Trophoblast cell (in vitro differentiated cells and primary cell): ENCODE results near the gene DENND2C.

Experiments
- DNase-seq, 2 donors: peaks; one replicate each; pipeline ENCODE4 v3.0.0-alpha.2; 2016
- H2AFZ ChIP-seq: 2 replicates; pipeline ENCODE4 v1.6.1; 2013; ENCODE audit warnings: low read length, moderate library complexity, mild to moderate bottlenecking; ENCODE audit not compliant: insufficient read depth, poor library complexity
- H2AK5ac ChIP-seq: 2 replicates; pipeline ENCODE4 v1.6.1; 2013; ENCODE audit warnings: mild to moderate bottlenecking, low read length
- H2BK120ac ChIP-seq: 2 replicates; pipeline ENCODE4 v1.6.1; 2013; ENCODE audit warnings: low read length, mild to moderate bottlenecking, moderate library complexity; ENCODE audit not compliant: insufficient read depth, poor library complexity
- H2BK12ac ChIP-seq: 2 replicates; pipeline ENCODE4 v1.6.1; 2013; ENCODE audit warnings: mild to moderate bottlenecking, low read length, moderate library complexity
- H2BK5ac ChIP-seq: 2 replicates; pipeline ENCODE4 v1.6.1; 2013; ENCODE audit warnings: low read length, low read depth, moderate library complexity, mild to moderate bottlenecking; ENCODE audit not compliant: poor library complexity
- H3K14ac ChIP-seq: 2 replicates; pipeline ENCODE4 v1.6.1; 2013; ENCODE audit warnings: mild to moderate bottlenecking, low read length
- H3K18ac ChIP-seq: 2 replicates; pipeline ENCODE4 v1.6.1; 2013; ENCODE audit warnings: mild to moderate bottlenecking, low read length
- H3K23ac ChIP-seq: 2 replicates; pipeline ENCODE4 v1.6.1; 2013; ENCODE audit warnings: low read length
- H3K27ac ChIP-seq: 2 replicates; pipeline ENCODE4 v1.5.1; 2013; ENCODE audit warnings: low read depth, mild to moderate bottlenecking, inconsistent platforms, low read length, moderate library complexity
- H3K27me3 ChIP-seq: 2 replicates; pipeline ENCODE4 v1.6.1; 2013; ENCODE audit warnings: inconsistent platforms, mild to moderate bottlenecking, low read length, moderate library complexity; ENCODE audit not compliant: insufficient read depth
- H3K36me3 ChIP-seq, 2 experiments: 1 replicate in 1 of 2; 2 replicates in 1 of 2; pipeline ENCODE4 v1.6.1; 2013; ENCODE audit warnings: low read length in 2 of 2, mild to moderate bottlenecking in 2 of 2, moderate library complexity in 1 of 2; ENCODE audit not compliant: insufficient read depth in 2 of 2, control insufficient read depth in 1 of 2
- H3K4ac ChIP-seq: 2 replicates; pipeline ENCODE4 v1.6.1; 2013; ENCODE audit warnings: low read depth, mild to moderate bottlenecking, low read length, moderate library complexity
- H3K4me1 ChIP-seq, 2 experiments: 1 replicate in 1 of 2; 2 replicates in 1 of 2; pipeline ENCODE4 v1.6.1; 2013; ENCODE audit warnings: low read length in 2 of 2, mild to moderate bottlenecking in 2 of 2, moderate library complexity in 1 of 2; ENCODE audit not compliant: insufficient read depth in 2 of 2, control insufficient read depth in 1 of 2
- H3K4me2 ChIP-seq: 2 replicates; pipeline ENCODE4 v1.6.1; 2013; ENCODE audit warnings: inconsistent platforms, mild to moderate bottlenecking, low read length, moderate library complexity
- H3K4me3 ChIP-seq: 2 replicates; pipeline ENCODE4 v1.5.1; 2013; ENCODE audit warnings: mild to moderate bottlenecking, low read depth, low read length, inconsistent platforms
- H3K79me1 ChIP-seq: one replicate; pipeline ENCODE4 v1.6.1; 2013; ENCODE audit warnings: low read length
- H3K79me2 ChIP-seq: 2 replicates; pipeline ENCODE4 v1.6.1; 2013; ENCODE audit warnings: low read length, mild to moderate bottlenecking; ENCODE audit not compliant: control insufficient read depth, insufficient read depth, poor library complexity
- H3K9ac ChIP-seq: 2 replicates; pipeline ENCODE4 v1.6.1; 2013; ENCODE audit warnings: mild to moderate bottlenecking, low read length
- H3K9me3 ChIP-seq: 2 replicates; pipeline ENCODE4 v1.6.1; 2013; ENCODE audit warnings: low read depth, mild to moderate bottlenecking, control low read depth, inconsistent platforms, low read length; ENCODE audit not compliant: insufficient read depth
- H4K12ac ChIP-seq: 2 replicates; pipeline ENCODE4 v1.6.1; 2013; ENCODE audit warnings: low read depth, mild to moderate bottlenecking, low read length, moderate library complexity
- H4K8ac ChIP-seq: 2 replicates; pipeline ENCODE4 v1.6.1; 2013; ENCODE audit warnings: low read depth, mild to moderate bottlenecking, low read length, moderate library complexity
- H4K91ac ChIP-seq: one replicate; pipeline ENCODE4 v1.6.1; 2013; ENCODE audit warnings: low read depth, mild to moderate bottlenecking, low read length, moderate library complexity
- WGBS: extraction: QIAGEN DNeasy Blood & Tissue Kit; methylation state at CpG from one replicate; pipeline ENCODE4 v1.1.7; 2013; ENCODE audit warnings: missing lambda C conversion rate; ENCODE audit not compliant: insufficient read length, insufficient coverage; ENCODE audit errors: extremely low coverage; 5-methylcytosine and 5-hydroxymethylcytosine counted together

DENND2C gene

GRCh38 chr1:114540821-114541220 is 129.0 kb downstream of the DENND2C start:
- Histone ChIP-seq H2BK5ac (no peak overlapping the region), H4K8ac (no peak overlapping the region), H3K36me3 (no peaks in the 10 kb centered on the region), H3K79me1 (peaks cover 5% of the 10 kb centered on the region), H3K27me3 (no peaks in the 10 kb centered on the region), H4K91ac (peak overlapping the region; percentile 52), H3K79me2 (no peaks in the 10 kb centered on the region), H2BK120ac (no peak overlapping the region), H3K4me1 (peaks cover 5 to 8% of the 10 kb centered on the region in 2 experiments), H2AK5ac (no peak overlapping the region), H3K4me3 (no peak overlapping the region), H3K9ac (no peak overlapping the region), H2BK12ac (peak overlapping the region; percentile 17), H3K23ac (no peak overlapping the region), H2AFZ (no peak overlapping the region), H3K27ac (no peak overlapping the region), H3K14ac (no peak overlapping the region), H3K18ac (no peak overlapping the region), H3K4ac (no peak overlapping the region), H3K4me2 (no peak overlapping the region), H4K12ac (no peak overlapping the region), H3K9me3 (peaks cover 8% of the 10 kb centered on the region)
- no CpG with 5 or more reads among the region's 6 CpGs for WGBS
- no peak for DNase-seq

GRCh38 chr1:114540272-114540671 is 129.6 kb downstream of the DENND2C start:
- Histone ChIP-seq H3K9ac (no peak overlapping the region), H2BK5ac (no peak overlapping the region), H4K8ac (no peak overlapping the region), H3K9me3 (peaks cover 8% of the 10 kb centered on the region), H3K4ac (no peak overlapping the region), H2BK120ac (no peak overlapping the region), H3K27me3 (no peaks in the 10 kb centered on the region), H2AK5ac (no peak overlapping the region), H3K79me2 (no peaks in the 10 kb centered on the region), H4K12ac (no peak overlapping the region), H3K4me3 (no peak overlapping the region), H2BK12ac (no peak overlapping the region), H3K36me3 (no peaks in the 10 kb centered on the region), H3K27ac (no peak overlapping the region), H3K4me1 (peaks cover 8 to 9% of the 10 kb centered on the region in 2 experiments), H3K18ac (no peak overlapping the region), H4K91ac (no peak overlapping the region), H3K23ac (no peak overlapping the region), H2AFZ (no peak overlapping the region), H3K4me2 (no peak overlapping the region), H3K14ac (no peak overlapping the region), H3K79me1 (peaks cover 5% of the 10 kb centered on the region)
- WGBS, result no CpG with 5 or more reads among the region's 3 CpGs
- DNase-seq, result peak in 1 of 2 donors; percentile 91

DNA sequence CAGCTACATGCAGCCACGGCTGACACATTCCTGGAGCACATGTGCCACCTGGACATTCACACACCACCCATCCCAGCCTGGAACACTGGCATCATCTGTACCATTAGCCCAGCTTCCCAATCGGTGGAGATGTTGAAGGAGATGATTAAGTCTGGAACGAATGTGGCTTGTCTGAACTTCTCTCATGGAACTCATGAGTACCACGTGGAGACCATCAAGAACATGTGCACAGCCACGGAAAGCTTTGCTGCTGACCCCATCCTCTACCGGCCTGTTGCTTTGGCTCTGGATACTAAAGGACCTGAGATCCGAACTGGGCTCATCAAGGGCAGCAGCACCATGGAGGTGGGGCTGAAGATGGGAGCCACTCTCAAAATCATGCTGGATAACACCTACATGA is 133.8 kb downstream of the DENND2C start:
- peaks cover 5% of the 10 kb centered on the region for H3K79me1 ChIP-seq
- H3K23ac ChIP-seq, result no peak overlapping the region
- peak overlapping the region; percentile 26 for H2BK120ac ChIP-seq
- no peak for DNase-seq
- no peak overlapping the region for H2BK12ac ChIP-seq
- H3K9ac ChIP-seq, result no peak overlapping the region
- peak overlapping the region; percentile 19 for H3K27ac ChIP-seq
- WGBS, result no CpG with 5 or more reads among the region's 7 CpGs
- no peaks in the 10 kb centered on the region for H3K36me3 ChIP-seq
- no peak overlapping the region for H2AFZ ChIP-seq
- H3K4ac ChIP-seq, result no peak overlapping the region
- no peak overlapping the region for H4K12ac ChIP-seq
- H3K4me3 ChIP-seq, result no peak overlapping the region
- H4K8ac ChIP-seq, result no peak overlapping the region
- peak overlapping the region; percentile 75 for H4K91ac ChIP-seq
- no peaks in the 10 kb centered on the region for H3K27me3 ChIP-seq
- peaks cover 8% of the 10 kb centered on the region for H3K9me3 ChIP-seq
- H3K79me2 ChIP-seq, result no peaks in the 10 kb centered on the region
- peak overlapping the region; percentile 3 for H3K14ac ChIP-seq
- H3K4me1 ChIP-seq, result peaks cover 8 to 9% of the 10 kb centered on the region in 2 experiments
- H3K18ac ChIP-seq, result peak overlapping the region; percentile 1
- H3K4me2 ChIP-seq, result no peak overlapping the region
- no peak overlapping the region for H2AK5ac ChIP-seq
- no peak overlapping the region for H2BK5ac ChIP-seq

GRCh38 chr1:114535401-114535800 is 134.4 kb downstream of the DENND2C start:
- Histone ChIP-seq H2BK5ac (no peak overlapping the region), H2BK12ac (no peak overlapping the region), H3K4ac (no peak overlapping the region), H3K27ac (peak overlapping the region; percentile 19), H2AK5ac (no peak overlapping the region), H3K79me1 (peaks cover 5% of the 10 kb centered on the region), H3K4me1 (peaks cover 8 to 9% of the 10 kb centered on the region in 2 experiments), H2AFZ (no peak overlapping the region), H3K79me2 (no peaks in the 10 kb centered on the region), H3K27me3 (no peaks in the 10 kb centered on the region), H3K4me3 (no peak overlapping the region), H4K12ac (no peak overlapping the region), H4K8ac (no peak overlapping the region), H3K14ac (no peak overlapping the region), H3K18ac (no peak overlapping the region), H3K36me3 (no peaks in the 10 kb centered on the region), H3K4me2 (no peak overlapping the region), H4K91ac (peak overlapping the region; percentile 75), H3K9me3 (peaks cover 8% of the 10 kb centered on the region), H3K9ac (no peak overlapping the region), H2BK120ac (no peak overlapping the region), H3K23ac (no peak overlapping the region)
- DNase-seq, result peak; percentile 72 to 92
- no CpG with 5 or more reads among the region's 1 CpG for WGBS
